GM12874 (cell line): ENCODE measurements around the gene EEIG1.
A peak's percentile ranks its signal among the peaks of the same experiment; 100 is the strongest.

ENCODE experiments used
- TF ChIP-seq, protein P1 (sequence below): IDR thresholded peaks from 2 replicates; pipeline ENCODE4 v1.5.1; 2011; ENCODE audit warnings: low read depth, mild to moderate bottlenecking, control low read depth, low read length, moderate library complexity; ENCODE audit not compliant: insufficient read depth

The EEIG1 gene

GRCh38 chr9:127983847-127984289 is 3.1 kb upstream of the EEIG1 start:
- TF ChIP-seq, protein P1, sequence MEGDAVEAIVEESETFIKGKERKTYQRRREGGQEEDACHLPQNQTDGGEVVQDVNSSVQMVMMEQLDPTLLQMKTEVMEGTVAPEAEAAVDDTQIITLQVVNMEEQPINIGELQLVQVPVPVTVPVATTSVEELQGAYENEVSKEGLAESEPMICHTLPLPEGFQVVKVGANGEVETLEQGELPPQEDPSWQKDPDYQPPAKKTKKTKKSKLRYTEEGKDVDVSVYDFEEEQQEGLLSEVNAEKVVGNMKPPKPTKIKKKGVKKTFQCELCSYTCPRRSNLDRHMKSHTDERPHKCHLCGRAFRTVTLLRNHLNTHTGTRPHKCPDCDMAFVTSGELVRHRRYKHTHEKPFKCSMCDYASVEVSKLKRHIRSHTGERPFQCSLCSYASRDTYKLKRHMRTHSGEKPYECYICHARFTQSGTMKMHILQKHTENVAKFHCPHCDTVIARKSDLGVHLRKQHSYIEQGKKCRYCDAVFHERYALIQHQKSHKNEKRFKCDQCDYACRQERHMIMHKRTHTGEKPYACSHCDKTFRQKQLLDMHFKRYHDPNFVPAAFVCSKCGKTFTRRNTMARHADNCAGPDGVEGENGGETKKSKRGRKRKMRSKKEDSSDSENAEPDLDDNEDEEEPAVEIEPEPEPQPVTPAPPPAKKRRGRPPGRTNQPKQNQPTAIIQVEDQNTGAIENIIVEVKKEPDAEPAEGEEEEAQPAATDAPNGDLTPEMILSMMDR = no peak

- TF ChIP-seq, protein P1 = no peak
Measured at GRCh38 chr9:127982912-127983311, 2.1 kb upstream of the EEIG1 start.

- TF ChIP-seq, protein P1 = no peak
Measured at GRCh38 chr9:127981559-127982121, 851 bp upstream of the EEIG1 start.

GRCh38 chr9:127980060-127980705 is 606 bp downstream of the EEIG1 start:
- TF ChIP-seq, protein P1 = no peak

- TF ChIP-seq, protein P1 = no peak
Measured at GRCh38 chr9:127979333-127980059, 1.3 kb downstream of the EEIG1 start.

GRCh38 chr9:127979015-127979332 is 1.8 kb downstream of the EEIG1 start:
- TF ChIP-seq, protein P1 = no peak

- TF ChIP-seq, protein P1 = 0 out of 2 replicates have a peak, but pooled peaks have one; percentile 11
Measured at GRCh38 chr9:127977884-127978647, 2.7 kb downstream of the EEIG1 start.
